ENCODE measurements around the gene FCHSD2. TPM values are rescaled to one million over a fixed set of nuclear protein-coding genes. Genes with fewer than 3 reads are reported as not detected.

The FCHSD2 gene
- polyA plus RNA-seq (ENCODE audit: insufficient read length in 3 of 3), result 10 to 100 TPM; 34.3 to 38.3 (median 34.6) TPM
- long read RNA-seq, donor 1, partial matches to known transcripts, result 0 of 2 reads
- long read RNA-seq, donor 1, other reads (novel, unspliced or antisense), result 0 of 2 reads
- long read RNA-seq, donor 2, partial matches to known transcripts, result 0 of 3 reads
- long read RNA-seq, donor 2, other reads (novel, unspliced or antisense), result 0 of 3 reads
- long read RNA-seq, donor 3, partial matches to known transcripts, result 0 of 4 reads
- long read RNA-seq, donor 3, other reads (novel, unspliced or antisense), result 0 of 4 reads
- long read RNA-seq, donor 4, partial matches to known transcripts, result 0 of 1 reads
- long read RNA-seq, donor 4, other reads (novel, unspliced or antisense), result 0 of 1 reads
- long read RNA-seq, donor 5, result 0 reads
- long read RNA-seq, donor 6, result 0 reads
- long read RNA-seq, donor 7, partial matches to known transcripts, result 0 of 3 reads
- long read RNA-seq, donor 7, other reads (novel, unspliced or antisense), result 0 of 3 reads
- long read RNA-seq, donor 8, partial matches to known transcripts, result 0 of 2 reads
- long read RNA-seq, donor 8, other reads (novel, unspliced or antisense), result 0 of 2 reads
- long read RNA-seq, donor 9, partial matches to known transcripts, result 0 of 2 reads
- long read RNA-seq, donor 9, other reads (novel, unspliced or antisense), result 0 of 2 reads
- long read RNA-seq, donor 10, partial matches to known transcripts, result 0 of 1 reads
- long read RNA-seq, donor 10, other reads (novel, unspliced or antisense), result 0 of 1 reads
- long read RNA-seq, donor 11, partial matches to known transcripts, result 0 of 1 reads
- long read RNA-seq, donor 11, other reads (novel, unspliced or antisense), result 0 of 1 reads
- long read RNA-seq, donor 12, partial matches to known transcripts, result 0 of 2 reads
- long read RNA-seq, donor 12, other reads (novel, unspliced or antisense), result 0 of 2 reads
- long read RNA-seq, donor 13, partial matches to known transcripts, result 0 of 1 reads
- long read RNA-seq, donor 13, other reads (novel, unspliced or antisense), result 0 of 1 reads
- long read RNA-seq, donor 14, result 0 reads
- long read RNA-seq, donor 15, transcript FCHSD2-204 (20 exons, 3,154 nt), result major isoform, 5 of 5 reads
- long read RNA-seq, donor 15, partial matches to known transcripts, result 0 of 5 reads
- long read RNA-seq, donor 15, other reads (novel, unspliced or antisense), result 0 of 5 reads
- long read RNA-seq, donor 16, partial matches to known transcripts, result 0 of 2 reads
- long read RNA-seq, donor 16, other reads (novel, unspliced or antisense), result 0 of 2 reads

DNA sequence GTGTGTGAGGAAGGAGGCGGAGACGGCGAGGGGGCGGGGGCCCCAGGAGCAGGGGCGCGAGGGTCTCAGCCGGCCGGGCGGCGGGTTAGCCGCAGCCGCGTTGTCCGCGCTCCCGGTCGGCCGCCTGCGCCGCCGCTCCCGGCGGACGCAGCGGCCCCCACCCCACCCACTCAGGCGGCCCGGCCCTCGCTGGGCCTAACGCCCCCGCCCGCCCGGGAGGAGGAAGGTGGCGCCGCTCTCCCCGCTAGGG, at the start of gene FCHSD2:
FCHSD2 (minus strand) TSS at position 191 of the 250 bp plus-strand sequence. CDS start 441 bp downstream, outside the sequence.
- no peak for DNase-seq

DNA sequence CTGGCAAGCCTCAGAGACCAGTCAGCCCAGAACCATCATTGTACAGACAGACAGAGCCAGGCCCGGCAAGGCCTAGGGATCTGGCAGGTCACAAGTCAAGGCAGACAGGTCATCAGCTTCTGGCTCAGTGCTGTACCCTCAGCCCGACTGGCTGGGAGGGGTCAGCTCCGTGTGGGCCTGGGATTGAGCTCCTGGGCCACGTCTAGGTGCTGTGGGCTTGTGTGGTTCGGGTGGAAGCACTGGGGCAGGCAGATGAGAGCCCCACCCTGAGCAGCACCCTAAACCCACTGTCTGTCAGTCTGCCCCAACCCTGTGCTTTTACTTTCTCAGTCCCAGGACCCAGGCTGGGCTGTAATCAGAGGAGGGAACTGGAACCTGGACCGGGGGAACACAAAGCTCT, 49.0 kb upstream of the FCHSD2 start:
- no peak for DNase-seq

DNA sequence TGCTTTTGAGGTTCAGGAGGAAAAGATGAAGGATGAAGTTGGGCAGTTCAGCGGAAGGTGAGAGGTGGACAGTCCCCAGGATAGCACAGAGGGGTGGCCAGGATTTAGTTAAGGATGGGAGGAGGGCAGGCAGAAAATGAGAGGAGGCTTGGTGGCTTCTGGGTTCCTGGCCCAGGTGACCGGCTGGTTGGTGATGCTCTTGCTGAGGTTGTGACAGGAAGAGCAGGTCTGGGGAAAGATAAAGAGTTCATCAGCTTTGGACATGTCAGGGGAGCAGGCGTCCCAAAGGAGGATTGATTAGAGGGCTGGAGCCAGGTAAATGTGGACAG, 48.4 kb upstream of the FCHSD2 start:
- no peak for DNase-seq

DNA sequence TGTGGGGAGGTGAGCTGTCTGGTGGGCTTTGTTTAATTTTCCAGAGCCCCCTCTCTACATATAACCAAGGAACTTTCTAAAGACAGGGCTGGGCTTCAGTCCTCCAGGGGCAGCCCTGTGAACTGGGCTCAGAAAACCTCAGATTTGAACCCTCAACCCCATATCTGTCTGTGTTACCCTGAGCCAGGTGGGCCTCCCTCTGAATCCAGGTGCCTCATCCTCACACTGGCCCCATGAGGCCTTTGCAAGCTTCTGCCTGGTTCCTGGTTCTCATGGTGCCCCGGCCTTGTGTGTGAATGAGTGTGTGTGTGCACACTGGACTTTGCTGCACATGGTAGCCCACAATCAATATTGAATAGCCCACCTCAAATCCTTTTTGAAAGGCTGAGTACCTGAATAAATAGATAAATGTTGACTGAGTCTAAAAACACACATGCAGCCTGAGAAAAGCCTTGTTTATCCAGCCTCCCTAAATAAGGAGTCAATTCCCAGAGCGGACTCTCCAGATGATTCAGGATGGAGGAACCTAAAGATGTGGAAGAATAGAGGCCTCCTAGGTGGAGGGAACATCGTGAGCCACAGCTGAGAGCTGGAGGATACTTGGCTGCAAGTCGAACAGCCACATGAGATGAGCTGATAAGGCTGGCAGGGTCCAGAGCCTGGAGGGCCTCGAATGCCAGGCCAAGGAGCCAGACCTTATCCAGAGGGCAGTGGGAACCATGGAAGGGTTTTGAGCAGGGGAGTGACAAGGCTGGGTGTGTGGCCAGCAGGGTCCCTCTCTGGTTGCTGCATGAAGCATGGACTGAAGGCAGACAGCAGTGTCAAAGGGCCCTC, 47.8 kb upstream of the FCHSD2 start:
- no peak for DNase-seq

DNA sequence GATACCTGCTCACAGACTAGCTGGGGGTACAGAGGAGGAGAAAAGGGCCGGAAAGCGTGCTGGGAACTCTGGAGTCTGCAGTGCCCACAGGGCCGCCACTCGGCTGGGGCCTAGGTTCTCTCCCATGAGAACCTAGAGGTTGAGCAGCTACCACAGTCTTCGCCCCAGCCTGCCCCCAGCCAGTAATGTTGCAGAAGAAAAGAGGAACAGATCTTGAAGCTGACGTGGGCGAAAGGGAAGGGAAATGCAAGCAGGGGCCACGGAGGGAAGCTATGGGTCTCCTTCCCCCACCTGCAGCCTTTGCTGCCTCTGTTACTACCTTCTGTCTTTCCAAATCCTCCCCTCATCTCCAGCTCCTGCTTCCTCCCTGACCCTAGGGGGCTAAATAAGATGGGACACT, 47.2 kb upstream of the FCHSD2 start:
- DNase-seq, result no peak

DNA sequence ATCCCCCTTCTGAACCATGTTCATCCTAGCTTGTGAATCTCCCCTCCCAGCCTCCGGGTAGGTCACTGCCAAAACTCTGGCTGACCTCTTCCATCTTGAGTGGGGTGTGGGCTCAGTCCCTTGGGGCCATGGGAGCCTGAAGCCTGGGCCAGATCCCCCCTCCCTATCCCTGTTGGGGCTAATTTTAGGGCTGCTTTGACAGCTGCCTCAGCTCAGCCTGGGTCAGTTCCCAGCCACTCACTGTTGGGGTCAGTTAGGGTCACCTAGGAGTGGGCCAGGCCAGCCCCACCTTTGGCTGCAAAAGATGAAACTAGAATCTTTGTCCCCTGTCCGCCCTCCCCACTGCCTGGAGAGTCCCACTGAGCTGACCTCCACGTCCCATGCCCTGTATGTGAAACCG, 46.2 kb upstream of the FCHSD2 start:
- DNase-seq, result no peak

DNA sequence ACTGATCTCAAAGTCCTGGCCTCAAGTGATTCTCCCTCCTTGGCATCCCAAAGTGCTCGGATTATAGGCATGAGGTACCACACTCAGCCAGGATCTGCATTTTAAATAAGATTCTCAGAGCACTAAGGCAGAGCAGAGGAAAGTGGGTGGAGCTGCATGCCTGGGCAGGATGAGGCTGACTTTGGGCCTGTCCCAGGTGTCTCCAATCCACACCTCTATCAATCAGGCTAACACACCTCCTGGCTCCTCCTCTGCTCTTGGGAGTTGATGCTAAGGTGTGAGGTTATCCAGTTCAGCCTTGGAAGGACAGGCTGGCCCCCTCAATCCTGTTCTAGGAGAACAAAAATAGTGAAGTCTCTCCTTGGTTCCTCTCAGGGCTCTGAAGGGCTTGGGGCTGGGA, 45.7 kb upstream of the FCHSD2 start:
- DNase-seq, result no peak

DNA sequence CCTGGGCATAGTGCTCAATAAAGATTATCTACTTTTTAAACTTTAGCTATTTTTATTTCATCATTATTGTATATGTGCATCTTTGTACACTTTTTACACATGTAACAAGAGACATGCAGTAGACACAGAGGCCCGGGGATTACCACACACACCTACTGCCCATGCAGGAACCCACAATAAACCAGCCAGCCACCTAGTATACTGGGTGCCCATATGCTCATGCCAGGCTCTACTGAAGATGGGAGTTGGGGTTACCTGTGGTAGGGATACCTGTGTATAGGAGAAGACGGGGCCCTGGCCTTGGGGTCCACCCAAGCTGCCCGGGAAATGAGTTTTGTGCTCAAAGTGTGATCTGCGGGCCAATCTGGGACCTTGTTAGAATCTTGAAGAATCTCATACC, 44.8 kb upstream of the FCHSD2 start:
- DNase-seq, result no peak

DNA sequence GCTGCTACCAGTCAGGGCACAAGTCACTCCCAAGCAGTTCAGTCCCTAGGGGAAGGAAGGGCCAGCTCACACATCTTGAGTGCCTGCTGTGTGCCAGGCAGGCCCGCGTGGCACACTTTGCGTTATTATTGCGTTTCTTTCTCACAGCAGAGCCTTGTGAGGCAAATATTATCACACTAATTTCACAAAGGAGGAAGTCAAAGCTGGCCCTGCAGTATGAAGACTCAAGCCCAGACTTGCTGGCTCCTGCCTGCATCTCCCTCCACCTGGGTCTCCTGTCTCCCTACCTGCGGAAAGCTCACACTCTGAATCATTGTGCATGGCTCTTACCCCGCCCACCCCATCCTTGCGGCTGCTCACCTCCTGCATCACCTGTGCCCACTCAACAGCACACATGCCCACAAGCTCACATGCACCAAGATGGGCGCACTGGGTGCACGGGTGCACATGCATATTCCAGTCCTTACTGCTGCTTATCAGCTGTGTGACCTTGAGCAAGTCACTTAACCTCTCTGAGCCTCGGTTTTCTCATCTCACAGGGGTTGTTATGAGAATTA, 44.3 kb upstream of the FCHSD2 start:
- DNase-seq, result no peak

DNA sequence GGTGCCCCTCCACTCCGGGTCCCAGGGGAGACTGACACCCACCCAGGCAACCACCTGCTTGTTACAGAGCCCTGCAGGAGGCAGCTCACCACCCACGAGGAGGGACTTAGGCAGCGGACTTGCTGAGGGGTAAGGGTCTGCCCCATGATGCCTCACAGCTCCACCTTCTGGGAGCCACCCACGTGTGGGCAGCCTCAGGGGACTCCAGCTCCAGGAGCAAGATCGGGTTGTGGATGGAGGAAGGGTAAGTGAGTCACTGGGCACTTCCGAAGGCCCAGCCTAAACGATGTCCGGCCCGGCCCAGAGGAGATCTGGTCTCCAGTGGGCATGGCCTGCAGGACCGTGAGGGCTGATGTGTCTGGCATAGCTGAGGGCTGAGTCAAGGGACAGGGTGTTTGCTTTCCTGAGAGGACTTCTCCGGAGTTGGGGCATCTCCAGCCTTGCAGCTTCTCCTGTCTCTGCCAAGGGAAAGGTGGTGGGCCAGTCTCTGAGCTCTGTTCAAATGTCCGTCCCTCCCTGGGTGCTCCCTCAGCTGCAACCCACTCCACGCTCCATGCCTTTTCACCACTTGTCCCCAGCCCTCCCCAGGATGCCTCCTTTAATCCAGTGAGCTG, 43.7 kb upstream of the FCHSD2 start:
- DNase-seq, result no peak

DNA sequence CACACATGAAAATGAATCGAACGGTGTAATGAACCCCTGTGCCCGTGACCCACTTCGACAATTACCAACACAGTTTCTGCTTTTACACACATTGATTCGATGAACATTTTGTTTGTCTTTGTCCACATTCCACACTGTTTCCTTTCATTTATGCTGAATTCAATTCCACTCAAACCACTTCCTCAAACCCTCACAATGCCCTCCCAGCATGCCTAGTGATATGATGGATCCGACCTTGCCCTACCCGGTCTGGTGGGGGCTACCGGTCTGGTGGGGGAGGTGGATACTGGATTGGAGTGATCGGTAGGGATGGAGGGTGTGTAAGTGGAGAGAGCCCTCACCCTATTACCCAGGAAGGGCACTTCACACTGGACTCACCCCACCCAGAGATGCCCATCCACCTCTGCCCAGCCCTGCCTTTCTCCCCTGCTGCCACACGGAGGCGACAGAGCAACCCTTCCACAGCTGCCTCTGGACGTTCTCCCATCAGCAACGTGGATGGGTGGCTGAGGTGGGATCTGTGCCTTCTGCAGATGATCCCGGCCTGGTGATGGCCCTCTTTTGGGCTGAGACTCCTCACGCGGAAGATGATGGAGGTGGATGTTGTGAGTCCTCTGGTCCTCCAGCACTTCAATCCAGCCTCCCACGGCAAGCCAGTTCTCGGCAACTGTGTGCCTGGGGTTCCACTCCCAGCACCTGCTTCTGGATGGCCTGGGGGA, 43.0 kb upstream of the FCHSD2 start:
- peak; percentile 30 for DNase-seq

DNA sequence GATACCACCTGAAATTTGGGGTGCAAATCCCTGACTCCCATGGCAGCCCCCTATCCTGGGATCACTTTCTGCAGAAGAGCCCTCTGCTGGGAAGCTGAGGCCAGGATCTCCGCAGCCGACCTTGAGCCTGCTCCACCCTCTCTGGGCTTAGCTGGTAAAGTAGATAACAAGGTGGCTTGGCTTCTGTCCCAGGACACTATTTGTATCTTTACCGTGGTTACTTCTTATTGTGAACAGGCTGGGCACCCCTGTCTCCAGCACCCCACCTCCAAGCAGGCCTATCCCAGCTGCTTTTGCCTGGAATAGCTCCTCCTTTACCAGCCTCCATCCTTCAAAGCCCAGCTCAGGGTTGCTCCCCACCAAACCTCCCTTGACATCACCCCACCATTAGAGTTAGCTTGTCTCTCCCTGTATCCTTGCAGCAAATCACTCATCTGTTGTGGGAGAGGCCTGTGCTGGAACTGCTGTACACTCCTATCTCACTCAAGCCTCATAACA, 40.8 kb upstream of the FCHSD2 start:
- DNase-seq, result no peak

DNA sequence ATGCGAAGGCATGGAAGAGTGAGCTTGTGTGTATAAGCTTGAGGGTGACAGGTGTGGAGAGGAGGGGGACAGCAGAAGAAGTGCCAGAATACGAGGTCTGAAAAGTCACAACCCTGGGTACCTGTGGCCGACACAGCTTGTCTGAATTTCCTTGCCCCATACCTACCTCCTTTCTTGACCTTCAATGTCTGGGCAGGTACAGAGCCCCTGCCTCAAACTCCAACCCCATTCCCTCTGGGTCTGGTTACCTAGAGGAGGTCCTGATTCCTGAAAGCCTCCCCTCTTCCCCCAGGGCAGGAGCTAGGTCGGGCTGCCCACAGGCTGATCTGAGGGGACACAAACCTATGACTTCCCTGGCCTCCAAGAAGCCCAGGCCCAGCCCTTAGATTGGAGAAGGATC, 36.6 kb upstream of the FCHSD2 start:
- DNase-seq, result no peak

DNA sequence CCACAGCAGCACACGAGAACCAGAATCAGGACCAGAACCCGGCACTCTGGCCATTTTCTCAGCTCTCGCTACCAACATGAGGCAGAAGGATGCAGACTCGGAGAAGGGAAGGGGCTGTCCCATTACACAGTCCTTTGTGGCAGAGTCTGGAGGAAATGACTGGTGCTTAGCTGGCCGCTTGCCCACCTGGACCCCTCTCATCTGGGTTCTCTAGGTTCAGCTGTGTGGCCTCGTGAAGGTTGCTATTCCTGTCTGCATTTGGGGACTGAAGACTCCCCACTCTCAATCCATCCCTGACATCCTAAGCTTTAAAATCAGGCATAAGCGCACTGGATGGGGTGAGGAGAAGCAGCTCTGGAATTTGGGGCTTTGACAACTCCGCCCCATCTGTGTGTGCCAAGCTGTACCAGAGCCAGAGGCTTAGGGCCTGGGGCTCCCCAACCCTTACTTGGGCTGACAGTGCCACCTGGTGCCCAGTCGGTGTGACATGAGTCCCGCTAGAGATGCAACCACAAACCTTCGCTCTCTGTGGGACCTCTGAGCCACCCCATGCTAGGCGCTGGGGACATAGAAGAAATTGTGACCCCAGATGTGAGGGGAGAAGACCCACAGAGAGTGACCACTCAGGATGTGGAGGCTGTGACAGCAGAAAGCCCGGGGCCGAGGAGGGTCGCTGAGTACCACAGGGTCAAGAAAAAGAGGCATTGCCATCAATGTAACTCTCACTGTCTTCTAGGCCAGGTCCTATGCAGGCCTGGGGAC, 35.8 kb upstream of the FCHSD2 start:
- peak; percentile 62 for DNase-seq

DNA sequence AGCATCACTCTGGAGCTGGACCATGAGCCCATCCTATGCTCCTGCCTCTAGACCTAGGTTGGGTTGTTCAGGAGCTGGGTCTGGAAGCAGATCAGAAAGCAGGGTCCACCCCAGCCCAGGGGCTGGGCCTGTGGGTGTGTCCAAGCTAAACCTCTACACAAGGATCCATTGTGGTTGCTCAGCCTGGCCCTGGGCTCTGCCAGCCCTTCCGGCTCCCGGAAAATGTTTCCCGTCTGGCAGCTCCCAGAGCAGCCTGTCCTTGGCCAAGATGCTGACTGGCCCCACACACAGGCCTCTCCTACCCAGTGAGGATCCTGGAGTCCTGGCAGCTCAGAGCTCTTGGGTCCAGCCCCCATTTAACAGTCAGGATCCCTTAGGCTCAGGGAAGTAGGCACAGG, 35.3 kb upstream of the FCHSD2 start:
- DNase-seq, result no peak

DNA sequence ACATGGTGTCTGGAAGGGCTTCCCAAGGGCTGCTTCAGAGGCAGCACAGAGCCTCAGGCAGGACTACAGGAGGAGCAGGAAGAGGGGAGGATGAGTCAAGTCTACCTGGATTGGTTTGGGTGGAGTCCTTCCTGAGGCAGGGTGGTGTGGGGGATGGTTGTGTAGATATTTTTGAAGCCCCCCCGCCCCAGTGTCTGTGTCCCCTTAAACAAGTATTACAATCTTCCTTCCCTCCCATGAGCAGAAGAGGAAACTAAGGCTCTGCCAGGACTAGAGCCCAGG, 34.7 kb upstream of the FCHSD2 start:
- no peak for DNase-seq

DNA sequence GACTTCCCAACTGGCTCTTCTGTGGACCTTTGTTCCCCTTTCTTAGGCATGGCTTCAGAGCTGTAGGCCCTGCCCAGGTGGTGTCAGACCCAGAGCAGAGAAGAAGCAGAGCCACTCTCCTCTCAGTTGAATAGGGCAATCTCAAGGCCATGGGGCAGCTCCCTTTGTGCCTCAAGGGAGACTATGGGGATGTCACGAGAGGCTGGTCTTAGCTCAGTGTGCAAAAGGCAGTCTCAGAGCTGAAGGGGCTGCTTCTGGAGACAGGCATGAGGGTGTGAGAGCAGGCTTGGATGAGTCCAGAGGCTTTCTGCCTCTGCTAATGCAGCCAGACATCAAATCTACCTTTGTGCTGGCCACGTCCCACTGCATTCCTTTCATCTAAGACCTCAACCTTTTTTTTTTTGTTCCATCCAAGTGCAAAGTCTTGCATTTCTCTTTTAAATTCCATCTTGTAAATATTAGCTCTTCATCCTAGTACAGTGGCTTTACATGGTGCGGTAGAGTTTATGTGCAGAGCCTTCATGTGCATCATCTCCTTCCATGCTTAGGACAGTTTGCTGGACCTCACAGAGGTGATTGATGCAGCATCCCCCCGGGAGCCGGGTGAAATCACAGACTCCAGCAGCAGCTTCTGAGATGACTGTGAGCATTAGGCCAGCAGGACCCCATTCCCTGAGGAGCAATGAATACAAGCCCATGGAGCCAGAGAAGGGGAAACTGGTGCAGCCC, 34.2 kb upstream of the FCHSD2 start:
- no peak for DNase-seq

DNA sequence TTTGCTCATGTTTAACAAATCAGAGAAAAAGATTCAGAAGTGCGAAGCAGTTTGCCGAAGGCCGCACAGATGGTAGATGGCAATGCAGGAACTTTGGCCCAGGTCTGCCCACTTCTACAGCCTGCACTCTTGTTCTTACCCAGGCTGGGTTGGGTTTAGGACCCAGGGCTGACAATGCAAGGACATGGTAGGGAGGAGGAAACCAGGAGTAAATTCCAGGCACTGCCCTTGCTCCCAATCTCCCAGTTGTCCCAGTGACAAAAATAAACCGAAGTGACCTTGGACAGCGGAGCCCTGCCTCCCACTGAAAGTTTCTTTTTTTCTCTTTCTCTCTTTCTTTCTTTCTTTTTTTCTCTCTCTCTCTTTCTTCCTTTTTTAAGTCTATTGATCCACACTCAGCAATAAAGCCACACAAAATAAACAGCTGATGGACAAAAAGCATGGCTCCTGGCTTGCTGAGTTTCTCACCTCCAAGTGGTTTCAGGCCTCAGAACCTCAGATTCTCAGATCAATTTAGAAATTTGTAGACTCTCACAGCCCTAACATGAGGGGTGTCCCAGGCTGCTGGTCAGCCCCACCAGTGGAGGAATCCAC, 33.5 kb upstream of the FCHSD2 start:
- peak; percentile 24 for DNase-seq

DNA sequence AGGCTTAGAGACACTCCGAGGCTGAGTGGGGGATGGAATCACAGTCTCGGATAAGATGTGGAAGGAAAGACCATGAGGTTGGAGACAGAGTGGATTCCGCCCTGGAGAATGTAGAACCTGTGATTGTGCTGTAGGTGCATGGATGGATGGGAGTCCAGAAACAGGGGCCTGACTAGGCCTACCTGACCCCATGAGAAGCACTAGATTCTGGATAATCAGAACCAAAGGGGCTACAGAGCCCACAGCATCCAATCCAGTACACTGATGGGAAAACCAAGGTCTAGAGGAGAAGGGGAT, 32.3 kb upstream of the FCHSD2 start:
- no peak for DNase-seq
